Panc1 (cell line): ENCODE data around the gene TTF2. TPM values are rescaled to one million over a fixed set of nuclear protein-coding genes. Genes with fewer than 3 reads are reported as not detected.

Experiments used
- ATAC-seq: fragments of 200-7000 bp; cut with Tn5 transposase; 2 replicates; pipeline ENCODE4 v1.9.1; 2020; ENCODE audit warnings: mild to moderate bottlenecking, moderate library complexity
- Bru-seq: library from RNA; stranded (reverse); fragments of 400-500 nt; gene quantifications from one replicate; lab custom pipeline; 2021; lab: Mats Ljungman, UMichigan
- BruChase-seq, 2 experiments: library from RNA; stranded (reverse); fragments of 400-500 nt; gene quantifications; one replicate each; lab custom pipeline; 2021; lab: Mats Ljungman, UMichigan
- BruUV-seq: library from RNA; stranded (reverse); fragments of 400-500 nt; replicated peaks from 2 replicates; lab custom pipeline; 2021; lab: Mats Ljungman, UMichigan
- CTCF ChIA-PET: fragments of 300-600 bp; sonication (Branson Sonifier 250); formaldehyde crosslinking; loops from one replicate; lab custom pipeline; 2022; ENCODE audit warnings: antibody characterized with exemption; lab: Charles Lee
- POLR2A ChIA-PET: fragments of 300-600 bp; sonication (Branson Sonifier 250); formaldehyde crosslinking; loops from one replicate; lab custom pipeline; 2022; ENCODE audit warnings: antibody characterized with exemption; lab: Charles Lee
- DNase-seq: peaks from one replicate; pipeline ENCODE4 v3.0.0-alpha.2; 2010; ENCODE audit warnings: low read depth, low spot score
- H3K27ac ChIP-seq: 2 replicates; pipeline ENCODE4 v1.5.1; 2011; ENCODE audit warnings: mild to moderate bottlenecking, low read length, inconsistent platforms
- H3K27me3 ChIP-seq: fragments of 200-500 bp; sonication (Bioruptor generic); 2 replicates; pipeline ENCODE4 v1.6.0; 2014; ENCODE audit warnings: low read length, inconsistent platforms; ENCODE audit not compliant: control insufficient read depth, insufficient read depth
- H3K36me3 ChIP-seq: fragments of 200-500 bp; sonication (Bioruptor generic); 2 replicates; pipeline ENCODE4 v1.5.1; 2014; ENCODE audit warnings: inconsistent platforms, mild to moderate bottlenecking, low read length, moderate library complexity; ENCODE audit not compliant: control insufficient read depth, insufficient read depth
- H3K4me1 ChIP-seq: 2 replicates; pipeline ENCODE4 v1.5.1; 2011; ENCODE audit warnings: inconsistent platforms, mild to moderate bottlenecking, low read length, moderate library complexity; ENCODE audit not compliant: control insufficient read depth, insufficient read depth
- H3K4me3 ChIP-seq, 2 experiments: 2 replicates each; pipeline ENCODE4 v1.5.1; 2011 to 2012; ENCODE audit warnings: low read depth in 2 of 2, low read length in 2 of 2, mild to moderate bottlenecking in 2 of 2, inconsistent platforms in 1 of 2, moderate library complexity in 1 of 2
- H3K9me3 ChIP-seq: fragments of 200-500 bp; sonication (Bioruptor generic); 2 replicates; pipeline ENCODE4 v1.5.1; 2014; ENCODE audit warnings: low read depth, mild to moderate bottlenecking, inconsistent platforms, low read length, moderate library complexity; ENCODE audit not compliant: control insufficient read depth, insufficient read depth
- POLR2AphosphoS5 ChIP-seq: IDR thresholded peaks from 2 replicates; pipeline ENCODE4 v1.6.1; 2012; ENCODE audit warnings: mild to moderate bottlenecking, low read depth, low read length, moderate library complexity
- SIN3A ChIP-seq: IDR thresholded peaks from 2 replicates; pipeline ENCODE4 v1.6.1; 2012; ENCODE audit warnings: low read depth, mild to moderate bottlenecking, low read length, moderate library complexity, borderline replicate concordance; ENCODE audit not compliant: insufficient read depth
- TCF7L2 ChIP-seq: IDR thresholded peaks from 2 replicates; pipeline ENCODE4 v1.6.1; 2011; ENCODE audit warnings: mild to moderate bottlenecking, low read depth, low read length, inconsistent platforms
- in situ Hi-C: cut with HindIII; loops from 2 replicates; pipeline ENCODE4 v1.10.0; 2016; ENCODE audit warnings: low sequenced_read_pairs, low pct_unique_long_range_greater_than_20kb
- intact Hi-C: fragments of 100-400 bp; cut with micrococcal nuclease; formaldehyde crosslinking; loops from one replicate; pipeline ENCODE4 v1.10.0; 2022; ENCODE audit not compliant: unreplicated experiment
- long read RNA-seq: library from polyadenylated mRNA; unstranded; transcript quantifications from one replicate; pipeline ENCODE4 v2.0.0, GENCODE V29; 2021; ENCODE audit not compliant: unreplicated experiment
- polyA plus RNA-seq: library from polyadenylated mRNA; unstranded; fragments of >200 nt; gene quantifications from one replicate; pipeline ENCODE4 v1.2.1, GENCODE V29; 2012; ENCODE audit warnings: missing spikeins; ENCODE audit not compliant: insufficient read length
- total RNA-seq: library from RNA; stranded (reverse); gene quantifications from one replicate; pipeline ENCODE4 v1.2.1, GENCODE V29; 2021; ENCODE audit not compliant: unreplicated experiment
- TF ChIP-seq, protein P1 (sequence below): fragments of 450-650 bp; IDR thresholded peaks from 2 replicates; pipeline ENCODE4 v1.5.1; 2017; ENCODE audit warnings: mild to moderate bottlenecking
- TF ChIP-seq, protein P2 (sequence below), 2 experiments: IDR thresholded peaks; 2 replicates each; pipeline ENCODE4 v1.6.1; 2011 to 2012; ENCODE audit warnings: low read depth in 2 of 2, control low read depth in 1 of 2, low read length in 1 of 2, mild to moderate bottlenecking in 1 of 2, moderate library complexity in 1 of 2; ENCODE audit not compliant: insufficient read depth in 1 of 2

Gene TTF2
- total RNA-seq = 32.7 TPM
- 7.3 TPM for polyA plus RNA-seq
- Bru-seq, nascent RNA = percentile 77 among the genes with signal in this experiment
- percentile 80 among the genes with signal in this experiment for BruChase-seq, experiment 1, labeled RNA remaining after a 2-hour chase
- BruChase-seq, experiment 2, labeled RNA remaining after a 6-hour chase = percentile 77 among the genes with signal in this experiment
- long read RNA-seq, full-length matches to known transcripts = 7 of 39 reads
- long read RNA-seq, partial matches to known transcripts = 19 of 39 reads
- long read RNA-seq, other reads (novel, unspliced or antisense) = 13 of 39 reads

- Histone ChIP-seq H3K36me3 (peaks cover 4% of the 10 kb centered on the region), H3K9me3 (no peaks in the 10 kb centered on the region), H3K27ac (peak within 1 kb of the TSS; percentile 76), H3K4me3 (peak within 1 kb of the TSS; percentile 73 to 85), H3K4me1 (peaks cover 9% of the 10 kb centered on the region; the same call in 1 of the 2 replicates), H3K27me3 (no peaks in the 10 kb centered on the region)
- intact Hi-C loops = loop anchor here (2.0 to 5.0 kb wide), 2 partner anchors 328 to 485 kb away; no protein-coding TSS in a partner anchor
- CTCF ChIA-PET = interaction anchor here (0.6 to 1.1 kb wide), 3 partner anchors 206 to 687 kb away, joined by 3 to 7 read pairs (median 4); partner anchors contain the start of gene ATP1A1
- BruUV-seq = no TSS peak
- ATAC-seq = peak; percentile 98
- in situ Hi-C loops = no loop called here
- TF ChIP-seq, protein P1, sequence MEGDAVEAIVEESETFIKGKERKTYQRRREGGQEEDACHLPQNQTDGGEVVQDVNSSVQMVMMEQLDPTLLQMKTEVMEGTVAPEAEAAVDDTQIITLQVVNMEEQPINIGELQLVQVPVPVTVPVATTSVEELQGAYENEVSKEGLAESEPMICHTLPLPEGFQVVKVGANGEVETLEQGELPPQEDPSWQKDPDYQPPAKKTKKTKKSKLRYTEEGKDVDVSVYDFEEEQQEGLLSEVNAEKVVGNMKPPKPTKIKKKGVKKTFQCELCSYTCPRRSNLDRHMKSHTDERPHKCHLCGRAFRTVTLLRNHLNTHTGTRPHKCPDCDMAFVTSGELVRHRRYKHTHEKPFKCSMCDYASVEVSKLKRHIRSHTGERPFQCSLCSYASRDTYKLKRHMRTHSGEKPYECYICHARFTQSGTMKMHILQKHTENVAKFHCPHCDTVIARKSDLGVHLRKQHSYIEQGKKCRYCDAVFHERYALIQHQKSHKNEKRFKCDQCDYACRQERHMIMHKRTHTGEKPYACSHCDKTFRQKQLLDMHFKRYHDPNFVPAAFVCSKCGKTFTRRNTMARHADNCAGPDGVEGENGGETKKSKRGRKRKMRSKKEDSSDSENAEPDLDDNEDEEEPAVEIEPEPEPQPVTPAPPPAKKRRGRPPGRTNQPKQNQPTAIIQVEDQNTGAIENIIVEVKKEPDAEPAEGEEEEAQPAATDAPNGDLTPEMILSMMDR = no peak
- TF ChIP-seq SIN3A (peak; percentile 94), TCF7L2 (peak; percentile 37; the same call in 1 of the 2 replicates)
- POLR2A ChIA-PET = interaction anchor here (0.6 to 1.1 kb wide), 2 partner anchors 56 to 685 kb away, joined by 3 to 5 read pairs; no protein-coding TSS in a partner anchor
- peak; percentile 89 for DNase-seq
These were observed at the start of gene TTF2 for GRCh38 chr1:117059678-117060440. Gene TTF2 (plus strand): TSS chr1:117060326. CDS start chr1:117060347, 21 bp downstream.

DNA sequence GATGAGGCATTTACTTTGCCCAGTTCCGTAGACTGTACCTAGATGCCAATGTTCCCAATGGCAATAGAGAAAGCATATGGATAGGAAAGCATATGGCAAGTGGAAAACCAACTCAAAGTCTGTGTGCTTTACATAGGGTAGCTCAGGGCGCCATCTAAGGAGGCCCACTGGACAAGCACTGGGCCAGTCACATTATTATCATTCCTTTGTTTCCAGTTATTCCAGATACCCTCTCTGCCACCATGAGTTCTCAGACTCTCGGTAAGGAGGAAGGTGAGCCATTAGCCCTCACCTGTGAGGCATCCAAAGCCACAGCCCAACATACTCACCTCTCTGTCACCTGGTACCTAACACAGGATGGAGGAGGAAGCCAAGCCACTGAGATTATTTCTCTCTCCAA, 48.8 kb upstream of the TTF2 start:
- Histone ChIP-seq H3K4me1 (no peaks in the 10 kb centered on the region), H3K9me3 (no peaks in the 10 kb centered on the region), H3K36me3 (no peaks in the 10 kb centered on the region), H3K27ac (no peak overlapping the region), H3K4me3 (no peak overlapping the region), H3K27me3 (peaks cover 2% of the 10 kb centered on the region)
- DNase-seq (no peak), ATAC-seq (no peak)
- BruUV-seq = no TSS peak
- TF ChIP-seq TCF7L2 = no peak
- TF ChIP-seq, protein P2, sequence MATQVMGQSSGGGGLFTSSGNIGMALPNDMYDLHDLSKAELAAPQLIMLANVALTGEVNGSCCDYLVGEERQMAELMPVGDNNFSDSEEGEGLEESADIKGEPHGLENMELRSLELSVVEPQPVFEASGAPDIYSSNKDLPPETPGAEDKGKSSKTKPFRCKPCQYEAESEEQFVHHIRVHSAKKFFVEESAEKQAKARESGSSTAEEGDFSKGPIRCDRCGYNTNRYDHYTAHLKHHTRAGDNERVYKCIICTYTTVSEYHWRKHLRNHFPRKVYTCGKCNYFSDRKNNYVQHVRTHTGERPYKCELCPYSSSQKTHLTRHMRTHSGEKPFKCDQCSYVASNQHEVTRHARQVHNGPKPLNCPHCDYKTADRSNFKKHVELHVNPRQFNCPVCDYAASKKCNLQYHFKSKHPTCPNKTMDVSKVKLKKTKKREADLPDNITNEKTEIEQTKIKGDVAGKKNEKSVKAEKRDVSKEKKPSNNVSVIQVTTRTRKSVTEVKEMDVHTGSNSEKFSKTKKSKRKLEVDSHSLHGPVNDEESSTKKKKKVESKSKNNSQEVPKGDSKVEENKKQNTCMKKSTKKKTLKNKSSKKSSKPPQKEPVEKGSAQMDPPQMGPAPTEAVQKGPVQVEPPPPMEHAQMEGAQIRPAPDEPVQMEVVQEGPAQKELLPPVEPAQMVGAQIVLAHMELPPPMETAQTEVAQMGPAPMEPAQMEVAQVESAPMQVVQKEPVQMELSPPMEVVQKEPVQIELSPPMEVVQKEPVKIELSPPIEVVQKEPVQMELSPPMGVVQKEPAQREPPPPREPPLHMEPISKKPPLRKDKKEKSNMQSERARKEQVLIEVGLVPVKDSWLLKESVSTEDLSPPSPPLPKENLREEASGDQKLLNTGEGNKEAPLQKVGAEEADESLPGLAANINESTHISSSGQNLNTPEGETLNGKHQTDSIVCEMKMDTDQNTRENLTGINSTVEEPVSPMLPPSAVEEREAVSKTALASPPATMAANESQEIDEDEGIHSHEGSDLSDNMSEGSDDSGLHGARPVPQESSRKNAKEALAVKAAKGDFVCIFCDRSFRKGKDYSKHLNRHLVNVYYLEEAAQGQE (IDR thresholded peaks at IDR 0.05; ENCODE audit: insufficient read depth in 1 of 2, low read depth in 2 of 2, low read length in 1 of 2) = no peak
- TF ChIP-seq, protein P1 = no peak
- TF ChIP-seq SIN3A = no peak
- no peak for TF ChIP-seq POLR2AphosphoS5
- intact Hi-C loops (no loop called here), in situ Hi-C loops (no loop called here)
- ChIA-PET CTCF (no interaction called here), POLR2A (no interaction called here)
